ENCODE data around the gene UBE2S. TPM values are rescaled to one million over a fixed set of nuclear protein-coding genes. Genes with fewer than 3 reads are reported as not detected.
"Not testable (repeated sequence)": the region's sequence is repeated elsewhere in the genome, so short reads cannot be mapped to it uniquely, and the experiment has no call there.

The UBE2S gene
- total RNA-seq, 3 donors from 2014 or later (not counting 1 experiment from before 2014, with no cell fraction given): 60.2 to 107 (median 63.9) TPM

DNA sequence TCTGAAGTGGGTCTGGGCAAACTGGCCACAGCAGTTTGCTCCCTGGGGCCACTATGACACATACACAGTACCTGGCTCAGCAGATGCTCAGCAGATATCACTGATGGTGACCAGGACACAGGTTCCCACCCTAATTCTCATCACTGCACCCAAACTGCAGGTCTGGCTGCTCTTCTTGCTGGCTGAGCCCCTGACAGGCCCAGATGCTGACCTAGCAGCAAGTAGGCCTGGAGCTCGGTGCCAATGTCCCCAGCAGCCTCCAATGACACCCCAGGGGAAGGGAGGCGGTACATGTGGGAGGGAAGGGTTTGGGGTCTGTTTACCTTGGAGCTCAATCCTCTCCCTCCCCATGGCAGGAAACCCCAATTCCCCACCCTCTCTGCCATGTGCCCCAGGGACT, 5.1 kb downstream of the UBE2S start:
- Histone ChIP-seq H3K27me3 (ENCODE audit: control insufficient read depth, insufficient read depth, low read length) (no peaks in the 10 kb centered on the region), H3K4me3 (ENCODE audit: low read length) (no peak overlapping the region), H3K9me3 (ENCODE audit: control insufficient read depth, insufficient read depth, low read length) (no peaks in the 10 kb centered on the region), H3K4me1 (ENCODE audit: control insufficient read depth, insufficient read depth, low read length) (peaks cover 18% of the 10 kb centered on the region), H3K27ac (ENCODE audit: low read length) (no peak overlapping the region), H3K36me3 (ENCODE audit: control insufficient read depth, insufficient read depth, low read length) (peaks cover 37% of the 10 kb centered on the region)
- H3K9me3 Mint-ChIP-seq: no peaks in the 10 kb centered on the region
- H3K36me3 Mint-ChIP-seq: no peaks in the 10 kb centered on the region
- DNase-seq (no peak), ATAC-seq (no peak)
- intact Hi-C loops (cut with micrococcal nuclease): no loop called here
- H3K4me3 Mint-ChIP-seq: no peak overlapping the region
- H3K27me3 Mint-ChIP-seq (ENCODE audit: low read depth in 2 of 2): no peaks in the 10 kb centered on the region
- peaks cover 18 to 26% of the 10 kb centered on the region in 2 donors for H3K4me1 Mint-ChIP-seq
- TF ChIP-seq, protein P1, sequence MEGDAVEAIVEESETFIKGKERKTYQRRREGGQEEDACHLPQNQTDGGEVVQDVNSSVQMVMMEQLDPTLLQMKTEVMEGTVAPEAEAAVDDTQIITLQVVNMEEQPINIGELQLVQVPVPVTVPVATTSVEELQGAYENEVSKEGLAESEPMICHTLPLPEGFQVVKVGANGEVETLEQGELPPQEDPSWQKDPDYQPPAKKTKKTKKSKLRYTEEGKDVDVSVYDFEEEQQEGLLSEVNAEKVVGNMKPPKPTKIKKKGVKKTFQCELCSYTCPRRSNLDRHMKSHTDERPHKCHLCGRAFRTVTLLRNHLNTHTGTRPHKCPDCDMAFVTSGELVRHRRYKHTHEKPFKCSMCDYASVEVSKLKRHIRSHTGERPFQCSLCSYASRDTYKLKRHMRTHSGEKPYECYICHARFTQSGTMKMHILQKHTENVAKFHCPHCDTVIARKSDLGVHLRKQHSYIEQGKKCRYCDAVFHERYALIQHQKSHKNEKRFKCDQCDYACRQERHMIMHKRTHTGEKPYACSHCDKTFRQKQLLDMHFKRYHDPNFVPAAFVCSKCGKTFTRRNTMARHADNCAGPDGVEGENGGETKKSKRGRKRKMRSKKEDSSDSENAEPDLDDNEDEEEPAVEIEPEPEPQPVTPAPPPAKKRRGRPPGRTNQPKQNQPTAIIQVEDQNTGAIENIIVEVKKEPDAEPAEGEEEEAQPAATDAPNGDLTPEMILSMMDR (IDR thresholded peaks at IDR 0.05): no peak
- WGBS (ENCODE audit: insufficient coverage): no CpG with 5 or more reads among the region's 2 CpGs
- no peak overlapping the region for H3K27ac Mint-ChIP-seq

DNA sequence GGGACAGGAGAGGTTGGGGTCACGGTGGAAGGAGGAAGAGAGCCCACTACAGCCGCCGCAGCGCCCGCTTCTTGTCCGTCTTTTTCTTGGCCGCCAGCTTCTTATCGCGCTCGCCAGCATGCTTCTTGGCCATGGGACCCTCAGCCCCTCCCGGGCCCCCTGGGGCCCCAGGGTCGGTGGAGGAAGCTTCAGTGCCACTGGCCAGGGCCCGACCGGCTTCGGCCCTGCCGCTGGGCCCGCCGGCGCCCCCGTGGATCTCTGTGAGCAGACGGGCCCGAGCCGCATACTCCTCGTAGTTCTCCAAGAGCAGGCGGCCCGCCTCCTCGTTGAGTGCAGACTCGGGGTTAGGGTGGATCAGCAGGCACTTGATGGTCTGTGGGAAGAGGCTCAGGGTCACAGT, 6.2 kb downstream of the UBE2S start:
- H3K27ac ChIP-seq (ENCODE audit: low read length); H3K27me3 ChIP-seq (ENCODE audit: control insufficient read depth, insufficient read depth, low read length); H3K36me3 Mint-ChIP-seq; H3K27me3 Mint-ChIP-seq (ENCODE audit: low read depth in 2 of 2); H3K4me3 ChIP-seq (ENCODE audit: low read length); intact Hi-C loops (cut with micrococcal nuclease); ATAC-seq; H3K4me3 Mint-ChIP-seq; H3K27ac Mint-ChIP-seq; H3K9me3 ChIP-seq (ENCODE audit: control insufficient read depth, insufficient read depth, low read length); DNase-seq; H3K9me3 Mint-ChIP-seq: not testable (repeated sequence)
- Histone ChIP-seq H3K36me3 (ENCODE audit: control insufficient read depth, insufficient read depth, low read length) (peaks cover 36% of the 10 kb centered on the region), H3K4me1 (ENCODE audit: control insufficient read depth, insufficient read depth, low read length) (peaks cover 10% of the 10 kb centered on the region)
- 97% methylated on average over 13 of the region's 28 CpGs for WGBS (ENCODE audit: insufficient coverage)
- peaks cover 13 to 18% of the 10 kb centered on the region in 2 donors for H3K4me1 Mint-ChIP-seq

DNA sequence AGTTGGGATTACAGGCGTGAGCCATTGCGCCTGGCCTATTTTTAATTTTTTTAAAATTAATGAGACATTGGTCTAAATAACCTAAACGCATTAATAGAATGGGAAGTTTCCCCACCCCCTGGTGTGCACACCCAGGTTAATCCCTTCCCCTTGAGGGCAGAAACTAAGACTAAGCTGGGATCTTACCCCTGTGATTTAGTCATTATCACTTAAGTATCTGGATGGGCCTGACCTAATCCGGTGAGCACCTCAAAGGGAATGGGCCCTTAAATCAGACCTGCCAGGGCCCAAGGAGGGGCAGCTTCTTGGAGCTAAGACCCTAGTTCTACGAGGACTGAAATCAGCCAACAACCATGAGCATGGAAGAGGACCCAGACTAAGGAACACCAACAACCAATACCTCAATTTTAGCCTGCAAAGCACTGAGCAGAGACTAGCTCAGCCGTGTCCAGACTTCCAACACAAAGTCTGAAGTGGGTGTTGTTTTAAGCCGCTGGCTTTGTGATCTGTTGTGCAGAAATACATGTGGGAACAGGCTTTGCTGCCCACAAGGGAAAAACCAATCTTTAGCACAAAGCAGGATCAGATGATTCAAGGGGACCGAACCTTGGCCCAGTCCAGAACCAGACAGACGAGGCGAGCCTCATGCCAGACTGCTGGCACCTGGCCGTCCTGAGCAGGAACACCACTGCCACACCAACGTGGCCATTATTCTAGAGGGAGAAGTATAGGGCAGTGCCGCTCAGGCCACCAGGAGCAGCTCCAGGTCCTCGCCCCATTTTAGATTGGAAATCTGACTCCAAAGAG, 7.1 kb downstream of the UBE2S start:
- Histone ChIP-seq H3K36me3 (ENCODE audit: control insufficient read depth, insufficient read depth, low read length) (peaks cover 33% of the 10 kb centered on the region), H3K27me3 (ENCODE audit: control insufficient read depth, insufficient read depth, low read length) (no peaks in the 10 kb centered on the region), H3K4me1 (ENCODE audit: control insufficient read depth, insufficient read depth, low read length) (peaks cover 1% of the 10 kb centered on the region), H3K9me3 (ENCODE audit: control insufficient read depth, insufficient read depth, low read length) (no peaks in the 10 kb centered on the region), H3K27ac (ENCODE audit: low read length) (no peak overlapping the region), H3K4me3 (ENCODE audit: low read length) (no peak overlapping the region)
- Mint-ChIP-seq H3K4me3 (no peak overlapping the region), H3K4me1 (peaks cover 4 to 9% of the 10 kb centered on the region in 2 donors), H3K27me3 (ENCODE audit: low read depth in 2 of 2) (no peaks in the 10 kb centered on the region), H3K27ac (no peak overlapping the region), H3K36me3 (no peaks in the 10 kb centered on the region), H3K9me3 (no peaks in the 10 kb centered on the region)
- TF ChIP-seq, protein P1 (IDR thresholded peaks at IDR 0.05): no peak
- 91% methylated on average over 14 of the region's 14 CpGs for WGBS (ENCODE audit: insufficient coverage)
- intact Hi-C loops (cut with micrococcal nuclease): no loop called here
- peak in 1 of 3 donors; percentile 12 for ATAC-seq
- DNase-seq: no peak

DNA sequence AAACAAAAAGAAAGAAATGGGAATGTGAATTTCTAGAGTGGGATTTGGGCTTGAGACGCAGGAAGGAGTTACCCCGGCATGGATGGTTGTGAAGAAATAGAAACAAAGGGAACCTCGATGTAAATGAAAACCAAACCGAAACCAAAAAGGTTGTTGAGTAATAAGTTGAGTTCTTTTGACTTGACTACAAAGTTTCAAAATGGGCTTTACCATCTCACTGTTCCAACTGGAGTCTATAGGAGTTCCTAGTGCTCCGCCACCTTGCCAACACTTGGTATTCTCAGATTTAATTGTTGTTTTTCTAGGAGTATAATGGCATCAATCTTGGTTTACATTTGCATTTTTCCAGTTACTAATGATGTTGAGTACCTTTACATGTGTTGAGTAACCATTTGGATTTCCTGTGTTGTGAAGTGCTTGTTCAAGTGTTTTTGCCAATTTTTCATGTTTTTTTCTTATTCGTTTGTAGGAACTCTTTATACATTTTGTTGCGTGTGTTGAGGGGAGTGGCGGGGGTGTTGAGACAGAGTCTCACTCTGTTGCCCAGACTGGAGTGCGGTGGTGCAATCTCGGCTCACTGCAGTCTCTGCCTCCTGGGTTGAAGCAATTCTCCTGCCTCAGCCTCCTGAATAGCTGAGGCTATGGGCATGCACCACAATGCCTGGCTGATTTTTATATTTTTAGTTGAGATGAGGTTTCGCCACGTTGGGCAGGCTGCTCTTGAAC, 9.2 kb downstream of the UBE2S start:
- 75% methylated on average over 12 of the region's 12 CpGs for WGBS (ENCODE audit: insufficient coverage)
- TF ChIP-seq, protein P1 (IDR thresholded peaks at IDR 0.05): no peak
- H3K4me1 Mint-ChIP-seq: peaks cover 4 to 7% of the 10 kb centered on the region in 2 donors
- H3K27me3 ChIP-seq (ENCODE audit: control insufficient read depth, insufficient read depth, low read length): no peaks in the 10 kb centered on the region
- no peak for DNase-seq
- no peaks in the 10 kb centered on the region for H3K27me3 Mint-ChIP-seq (ENCODE audit: low read depth in 2 of 2)
- H3K9me3 ChIP-seq (ENCODE audit: control insufficient read depth, insufficient read depth, low read length): no peaks in the 10 kb centered on the region
- ATAC-seq: no peak
- H3K36me3 ChIP-seq (ENCODE audit: control insufficient read depth, insufficient read depth, low read length): peaks cover 27% of the 10 kb centered on the region
- no peaks in the 10 kb centered on the region for H3K4me1 ChIP-seq (ENCODE audit: control insufficient read depth, insufficient read depth, low read length)
- no peaks in the 10 kb centered on the region for H3K9me3 Mint-ChIP-seq
- no peaks in the 10 kb centered on the region for H3K36me3 Mint-ChIP-seq
- H3K4me3 Mint-ChIP-seq: no peak overlapping the region
- no peak overlapping the region for H3K4me3 ChIP-seq (ENCODE audit: low read length)
- intact Hi-C loops (cut with micrococcal nuclease): no loop called here
- H3K27ac Mint-ChIP-seq: no peak overlapping the region
- H3K27ac ChIP-seq (ENCODE audit: low read length): no peak overlapping the region

Measured in natural killer cell (primary cell).